Tibial artery (tissue), 4 donors: ENCODE data around the gene RALY.
A peak's percentile ranks its signal among the peaks of the same experiment; 100 is the strongest.

ENCODE experiments used
- DNase-seq, 2 donors: peaks; one replicate each; pipeline ENCODE4 v3.0.0-alpha.2; 2019
- H3K27ac ChIP-seq, 2 donors: fragments of 200-600 bp; sonication (generic) in 1 of 2; 1 replicate in 1 of 2; 2 replicates in 1 of 2; pipeline ENCODE4 v1.5.1; 2018 to 2019; ENCODE audit warnings: mild to moderate bottlenecking in 1 of 2
- H3K27me3 ChIP-seq, 2 donors: fragments of 200-600 bp; sonication (generic) in 1 of 2; one replicate each; pipeline versions ENCODE4 v1.5.1 to v1.6.0; 2016 to 2019
- H3K36me3 ChIP-seq, 3 donors: fragments of 200-600 bp; sonication (generic) in 2 of 3; one replicate each; pipeline ENCODE4 v1.5.1; 2016 to 2019; ENCODE audit warnings: mild to moderate bottlenecking in 2 of 3
- H3K4me1 ChIP-seq, 4 donors: fragments of 200-600 bp; sonication (generic) in 2 of 4; 1 replicate in 3 of 4; 2 replicates in 1 of 4; pipeline ENCODE4 v1.5.1; 2016 to 2019
- H3K4me3 ChIP-seq, 2 donors: fragments of 200-600 bp; sonication (generic) in 1 of 2; 1 replicate in 1 of 2; 2 replicates in 1 of 2; pipeline ENCODE4 v1.5.1; 2018 to 2019; ENCODE audit warnings: mild to moderate bottlenecking in 2 of 2
- H3K9me3 ChIP-seq, 3 donors: fragments of 200-600 bp; sonication (generic) in 1 of 3; one replicate each; pipeline ENCODE4 v1.5.1; 2016 to 2019
- CTCF ChIP-seq, 2 experiments: fragments of 200-600 bp in 1 of 2; fragments of 450-650 bp in 1 of 2; IDR thresholded peaks; one replicate each; pipeline ENCODE4 v1.5.1; 2017 to 2019; ENCODE audit warnings: antibody characterized with exemption in 2 of 2, mild to moderate bottlenecking in 1 of 2, moderate library complexity in 1 of 2
- intact Hi-C: fragments of 100-400 bp; cut with DNase I; formaldehyde crosslinking; loops from one replicate; pipeline ENCODE4 v1.15.0; 2023; ENCODE audit warnings: low total_unique reads

RALY gene

GRCh38 chr20:34083781-34084180 lies 90.1 kb downstream of the RALY start:
- intact Hi-C loops = no loop called here
- no peak for TF ChIP-seq CTCF (IDR thresholded peaks at IDR 0.05)
- Histone ChIP-seq H3K4me3 (no peak overlapping the region), H3K9me3 (no peaks in the 10 kb centered on the region), H3K27ac (peak overlapping the region; percentile 59 to 64), H3K4me1 (peaks cover 0 to 25% (median 8%) of the 10 kb centered on the region in 4 donors), H3K36me3 (peaks cover 26 to 84% (median 48%) of the 10 kb centered on the region in 3 donors), H3K27me3 (no peaks in the 10 kb centered on the region)
- no peak for DNase-seq

- Histone ChIP-seq H3K4me3 (no peak overlapping the region), H3K27ac (peak overlapping the region in 1 of 2 donors; percentile 64), H3K27me3 (no peaks in the 10 kb centered on the region), H3K36me3 (peaks cover 32 to 84% (median 50%) of the 10 kb centered on the region in 3 donors), H3K4me1 (peaks cover 0 to 25% (median 8%) of the 10 kb centered on the region in 4 donors), H3K9me3 (no peaks in the 10 kb centered on the region)
- no peak for DNase-seq
- intact Hi-C loops = no loop called here
- no peak for TF ChIP-seq CTCF (IDR thresholded peaks at IDR 0.05)
Observed at GRCh38 chr20:34084227-34084923, 90.7 kb downstream of the RALY start.

GRCh38 chr20:34085544-34086040 lies 91.9 kb downstream of the RALY start:
- Histone ChIP-seq H3K36me3 (peaks cover 38 to 84% (median 53%) of the 10 kb centered on the region in 3 donors), H3K27me3 (no peaks in the 10 kb centered on the region), H3K4me1 (peaks cover 0 to 25% (median 8%) of the 10 kb centered on the region in 4 donors), H3K4me3 (no peak overlapping the region), H3K9me3 (no peaks in the 10 kb centered on the region), H3K27ac (no peak overlapping the region)
- DNase-seq = no peak
- intact Hi-C loops = no loop called here
- TF ChIP-seq CTCF (IDR thresholded peaks at IDR 0.05) = no peak

- Histone ChIP-seq H3K4me3 (no peak overlapping the region), H3K9me3 (no peaks in the 10 kb centered on the region), H3K4me1 (peaks cover 0 to 5% (median under 1%) of the 10 kb centered on the region in 4 donors), H3K27me3 (no peaks in the 10 kb centered on the region), H3K27ac (no peak overlapping the region), H3K36me3 (peaks cover 56 to 93% (median 67%) of the 10 kb centered on the region in 3 donors)
- intact Hi-C loops = no loop called here
- no peak for TF ChIP-seq CTCF (IDR thresholded peaks at IDR 0.05)
- no peak for DNase-seq
Observed at GRCh38 chr20:34088305-34089174, 94.8 kb downstream of the RALY start.

- no peaks in the 10 kb centered on the region for H3K27me3 ChIP-seq
- DNase-seq = no peak
- H3K27ac ChIP-seq = no peak overlapping the region
- H3K4me3 ChIP-seq = no peak overlapping the region
- intact Hi-C loops = no loop called here
- no peak for TF ChIP-seq CTCF (IDR thresholded peaks at IDR 0.05)
- H3K4me1 ChIP-seq = no peaks in the 10 kb centered on the region
- H3K36me3 ChIP-seq = peaks cover 58 to 94% (median 72%) of the 10 kb centered on the region in 3 donors
- H3K9me3 ChIP-seq = no peaks in the 10 kb centered on the region
Observed at GRCh38 chr20:34089175-34089479, 95.4 kb downstream of the RALY start.
